COLO668 (cell line): ENCODE data around the gene SDHB.

ENCODE experiments used
- DNase-seq: peaks from one replicate; lab custom pipeline; 2025; ENCODE audit not compliant: unreplicated experiment; lab: John Stamatoyannopoulos, UW

Gene SDHB

DNA sequence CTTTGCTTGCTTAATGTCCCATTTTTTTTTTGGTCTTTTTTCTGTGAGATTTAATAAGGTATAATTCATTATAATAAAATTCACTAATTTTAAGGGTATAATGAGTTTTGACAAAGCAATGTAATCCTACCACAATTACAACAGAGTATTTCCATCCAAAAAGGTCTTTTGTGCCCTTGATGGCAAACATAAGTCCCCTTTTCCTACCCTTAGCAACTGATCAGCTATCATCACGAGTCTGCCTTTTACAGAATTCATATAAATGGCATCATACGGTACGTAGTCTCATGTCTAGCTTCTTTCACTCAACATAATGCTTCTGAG is 7.5 kb downstream of the SDHB start:
- DNase-seq = no peak

DNA sequence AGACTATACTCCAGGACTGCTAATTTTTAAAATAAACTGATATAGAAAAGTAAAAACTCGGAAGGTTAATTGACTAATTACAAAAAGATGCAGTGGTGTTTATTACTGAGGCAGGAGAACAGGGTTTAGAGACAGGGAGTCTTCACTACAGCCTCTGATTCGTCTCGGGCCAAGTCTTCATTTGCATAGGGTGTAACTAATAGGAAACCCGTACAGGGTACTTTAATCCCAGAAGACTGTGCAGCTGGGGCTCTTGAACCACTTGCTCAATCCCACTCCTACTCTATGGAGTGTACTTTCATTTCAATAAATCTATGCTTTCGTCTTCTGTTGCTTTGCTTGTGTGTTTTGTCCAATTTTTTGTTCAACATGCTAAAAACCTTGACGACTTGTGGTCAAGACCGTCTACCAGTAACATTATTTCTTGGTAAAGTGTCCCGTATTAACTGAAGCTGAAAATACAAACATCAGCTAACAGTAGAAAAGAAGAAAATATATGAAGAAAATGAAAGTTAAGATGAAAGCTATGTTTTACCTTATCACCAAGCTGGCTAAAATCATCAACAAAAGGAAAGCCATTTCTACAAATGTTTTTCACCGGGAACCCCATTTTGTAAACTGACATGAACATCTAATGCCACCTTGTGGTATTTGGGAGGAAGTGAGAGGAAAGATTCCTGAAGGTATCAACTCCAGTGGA is 8.0 kb downstream of the SDHB start:
- DNase-seq = no peak

DNA sequence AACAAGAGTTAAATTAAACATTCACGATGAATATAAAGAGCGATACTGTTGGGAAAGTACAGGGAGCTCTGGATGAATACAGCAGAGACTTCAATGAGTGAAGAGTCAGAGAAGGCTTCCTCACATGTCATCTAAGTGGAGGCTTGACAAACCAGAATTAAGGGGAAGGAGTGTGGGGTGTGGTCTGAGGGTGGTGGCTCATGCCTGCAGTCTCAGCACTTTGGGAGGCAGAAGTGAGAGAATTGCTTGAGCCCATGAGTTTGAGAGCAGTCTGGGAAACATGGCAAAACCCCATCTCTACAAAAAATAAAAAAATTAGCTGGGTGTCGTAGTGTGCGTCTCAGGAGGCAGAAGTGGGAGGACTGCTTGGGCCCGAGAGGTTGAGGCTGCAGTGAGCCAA is 8.7 kb downstream of the SDHB start:
- no peak for DNase-seq

DNA sequence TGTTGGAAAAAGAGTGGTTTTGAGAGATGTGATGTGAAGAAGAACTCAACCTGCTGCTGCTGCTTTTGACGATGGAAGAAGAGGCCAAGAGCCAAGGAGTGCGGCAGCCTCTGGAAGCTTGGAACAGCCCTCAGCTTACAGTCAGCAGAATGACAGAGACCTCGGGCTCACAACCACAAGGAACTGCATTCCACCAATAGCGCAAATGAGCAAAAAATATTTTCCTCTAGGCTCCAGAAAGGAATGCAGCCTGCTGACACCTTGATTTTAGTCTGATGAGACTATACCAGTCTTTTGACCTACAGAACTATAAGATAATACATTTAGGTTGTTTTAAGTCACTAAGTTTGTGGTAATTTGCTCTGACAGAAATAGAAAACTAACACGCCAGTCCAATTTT is 10.2 kb downstream of the SDHB start:
- no peak for DNase-seq

DNA sequence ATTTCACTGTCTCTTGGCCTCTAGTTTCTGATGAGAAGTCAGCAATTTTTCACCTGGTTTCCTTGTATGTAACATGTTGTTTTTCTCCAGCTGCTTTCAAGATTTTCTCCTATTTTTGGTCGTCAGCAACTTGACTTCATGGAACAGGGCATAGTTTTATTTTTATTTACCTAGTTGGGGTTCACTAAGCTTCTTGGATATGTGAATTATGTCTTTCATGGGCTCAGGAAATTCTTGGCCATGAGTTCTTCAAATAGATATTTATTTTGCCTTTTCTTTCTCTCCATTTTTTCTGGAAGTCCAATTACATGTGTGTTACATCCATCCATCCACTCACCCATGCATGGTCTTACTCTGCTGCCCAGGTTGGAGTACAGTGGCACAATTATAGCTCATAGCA is 13.7 kb downstream of the SDHB start:
- no peak for DNase-seq

DNA sequence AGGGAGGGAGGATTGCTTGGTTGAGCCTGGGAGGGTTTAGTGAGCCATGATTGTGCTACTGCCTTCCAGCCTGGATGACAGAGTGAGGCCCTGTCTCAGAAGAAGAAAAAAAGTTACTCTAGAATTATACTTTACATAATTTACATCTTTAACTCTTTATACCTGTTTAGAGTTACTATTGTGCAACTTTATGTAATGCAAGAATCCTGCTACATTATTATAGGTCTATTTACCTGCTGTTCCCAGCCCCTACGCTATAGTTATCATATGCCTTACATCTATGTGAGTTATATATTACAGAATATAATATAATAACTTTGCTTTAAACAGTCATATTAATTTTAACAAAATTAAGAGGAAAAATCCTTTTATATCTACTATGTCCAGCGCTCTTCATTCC is 14.3 kb downstream of the SDHB start:
- DNase-seq = no peak

DNA sequence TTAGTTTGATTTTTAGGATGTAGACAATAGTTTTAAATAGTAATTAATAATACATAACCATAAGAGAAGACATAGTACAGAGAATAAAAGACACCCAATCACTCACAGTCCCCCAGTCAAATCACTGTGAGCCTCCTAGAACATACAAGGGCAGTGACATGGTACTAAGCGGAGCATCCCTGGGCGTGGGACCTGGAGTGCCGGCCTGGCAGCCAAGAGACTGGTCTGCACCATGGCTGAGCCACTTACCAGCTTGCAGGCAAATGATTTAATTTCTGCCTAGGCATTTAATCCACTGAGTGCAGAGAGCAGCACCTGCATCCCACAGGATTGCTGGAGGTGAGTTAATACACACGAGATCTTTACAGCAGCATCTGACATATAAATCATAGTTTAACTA is 20.4 kb downstream of the SDHB start:
- no peak for DNase-seq

DNA sequence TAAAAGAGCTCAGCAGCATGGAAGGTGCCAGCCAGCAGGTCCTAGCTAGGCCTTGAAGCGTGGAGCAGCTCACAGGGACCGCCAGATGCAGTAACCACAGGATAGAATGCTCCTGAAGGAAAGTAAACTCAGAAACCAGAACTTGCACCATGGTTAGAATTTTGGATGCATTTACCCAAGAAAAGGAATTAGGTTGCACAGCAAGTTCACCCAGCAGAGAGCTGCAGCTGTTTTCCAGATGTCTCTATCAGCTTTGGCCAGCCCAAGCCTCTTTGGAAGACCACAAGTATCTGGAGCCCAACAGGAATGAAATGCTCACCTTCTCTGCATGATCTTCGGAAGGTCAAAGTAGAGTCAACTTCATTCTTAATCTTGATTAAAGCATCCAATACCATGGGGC is 21.1 kb downstream of the SDHB start:
- DNase-seq = no peak

DNA sequence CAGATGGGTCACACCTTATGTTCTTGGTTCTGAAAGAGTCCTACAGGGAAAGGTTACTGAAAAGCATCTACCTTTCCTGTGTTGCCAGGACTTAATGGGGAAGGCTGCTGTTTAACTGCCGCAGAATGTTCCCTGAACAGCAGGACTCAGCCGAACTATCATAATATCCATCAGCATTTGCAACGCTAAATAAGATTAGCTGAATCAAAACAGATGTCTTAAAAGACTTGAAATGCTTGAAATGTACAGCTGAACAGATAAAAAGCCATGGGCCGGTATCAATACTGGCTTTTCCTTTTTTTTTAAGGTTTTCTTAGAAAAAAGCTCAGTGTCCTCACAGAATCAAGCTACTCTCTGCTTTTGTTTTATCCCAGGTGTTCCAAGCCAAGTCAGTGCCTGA is 22.4 kb downstream of the SDHB start:
- no peak for DNase-seq

DNA sequence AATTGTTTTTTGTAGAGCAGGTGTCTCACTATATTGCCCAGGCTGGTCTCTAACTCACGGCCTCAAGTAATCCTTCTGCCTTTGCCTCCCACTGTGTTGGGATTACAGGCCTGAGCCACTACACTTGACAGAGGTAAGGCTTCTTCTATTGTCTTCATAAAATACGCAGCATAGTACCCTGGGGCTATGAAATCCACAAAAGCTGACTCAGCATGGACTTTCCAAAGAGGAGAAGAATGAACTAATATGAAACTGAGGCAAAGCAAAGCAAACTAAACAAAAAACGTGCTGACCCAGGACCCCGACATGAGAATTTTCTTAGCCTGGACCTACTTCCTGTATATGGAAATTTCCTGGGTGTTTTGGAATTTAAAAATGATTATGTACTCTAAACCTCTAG is 23.6 kb downstream of the SDHB start:
- no peak for DNase-seq

DNA sequence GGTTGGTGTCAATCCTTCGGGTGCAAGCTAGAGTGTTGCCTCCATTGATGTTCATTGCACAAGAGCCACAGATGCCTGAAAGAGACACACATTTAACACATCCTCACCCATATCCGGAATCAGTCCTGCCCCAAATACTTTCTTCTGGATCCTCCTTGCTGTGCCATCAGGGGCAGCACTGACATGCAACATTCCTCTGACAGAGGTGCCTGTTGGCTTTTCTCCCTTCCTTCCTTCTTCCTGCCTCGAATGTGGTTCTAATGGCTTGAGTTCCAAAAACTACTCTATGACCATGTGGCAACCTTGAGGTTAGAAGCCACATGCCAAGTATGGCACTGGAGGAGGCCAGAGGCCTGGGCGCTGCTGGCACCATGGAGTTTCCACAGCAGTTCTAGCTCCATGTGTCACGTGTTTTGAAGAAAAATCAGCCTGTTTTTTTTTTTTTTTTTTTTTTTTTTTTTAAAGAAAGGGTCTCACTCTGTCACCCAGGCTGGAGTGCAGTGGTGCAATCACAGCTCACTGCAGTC is 25.1 kb downstream of the SDHB start:
- DNase-seq = no peak

DNA sequence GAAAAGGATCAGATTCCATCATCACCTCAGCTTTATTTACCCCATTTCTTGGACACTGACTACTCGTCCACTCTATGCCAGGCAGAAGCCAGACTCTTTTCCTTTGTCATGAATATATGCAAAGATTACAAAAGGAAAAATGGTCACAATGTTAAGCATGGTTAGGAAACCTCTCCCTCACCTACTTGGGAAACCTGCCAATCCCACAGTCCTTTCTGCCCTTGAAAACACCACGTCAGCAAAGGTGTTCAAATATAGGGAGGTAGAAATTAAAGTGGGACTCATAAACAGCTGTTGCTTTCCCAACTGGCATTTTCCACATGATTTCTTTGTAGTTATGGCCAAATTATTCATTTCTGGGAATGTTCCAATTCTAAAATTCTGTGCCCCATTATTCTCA is 25.9 kb downstream of the SDHB start:
- no peak for DNase-seq

DNA sequence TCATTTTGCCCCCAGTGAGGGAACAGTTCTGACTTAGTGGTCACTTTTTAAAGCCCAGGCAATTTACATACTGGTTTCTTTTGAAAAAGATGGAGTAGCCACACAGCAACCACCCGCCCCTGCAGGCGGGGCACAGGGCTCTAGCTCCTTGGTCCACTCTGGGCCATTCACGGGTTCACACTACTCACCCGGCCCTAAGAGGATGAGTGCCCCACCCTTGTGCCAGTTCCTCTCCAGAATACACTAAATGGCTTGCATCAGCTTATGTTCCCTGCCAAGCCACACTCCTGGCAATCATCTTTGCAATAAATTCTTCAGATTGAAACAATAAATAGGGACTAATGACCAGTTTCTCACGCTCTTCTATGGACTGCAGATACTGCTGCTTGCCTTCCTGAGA is 26.4 kb downstream of the SDHB start:
- no peak for DNase-seq

DNA sequence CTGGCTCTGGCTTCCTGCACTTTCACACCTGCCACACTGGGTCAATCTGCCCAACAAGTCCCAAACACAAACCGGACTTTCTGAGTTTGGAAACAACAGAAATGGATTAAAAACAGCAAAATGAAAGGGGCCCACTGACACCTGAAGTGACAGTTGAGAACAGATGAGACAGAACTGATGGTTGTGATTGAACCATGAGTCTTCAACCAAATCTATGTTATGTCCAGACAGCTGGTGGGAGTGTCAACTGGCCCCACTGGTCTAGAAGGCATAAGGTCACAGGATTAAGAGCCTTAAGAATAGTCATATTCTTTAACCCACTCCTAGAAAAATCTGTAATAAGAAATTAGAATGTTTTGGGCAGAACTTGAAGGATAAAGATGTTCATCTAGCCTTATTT is 29.1 kb downstream of the SDHB start:
- no peak for DNase-seq

DNA sequence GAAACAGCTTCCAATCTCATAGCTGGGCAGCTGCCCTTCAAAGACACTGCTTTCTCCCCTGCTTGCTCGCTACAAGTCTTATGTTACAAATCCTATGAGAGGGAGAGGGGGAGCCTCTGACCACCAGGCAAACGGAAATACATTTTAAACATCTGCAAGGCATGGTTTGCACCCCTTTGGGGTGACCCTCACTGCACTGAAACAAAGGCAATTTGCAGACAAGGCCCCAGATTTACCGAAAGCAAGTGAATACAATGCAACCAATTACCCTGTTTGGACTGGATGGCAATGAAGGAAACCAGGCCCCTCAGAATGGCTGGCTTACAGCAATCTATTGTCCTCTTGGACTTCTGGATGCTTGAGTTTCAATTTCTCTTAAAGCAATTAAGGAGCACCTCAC is 30.3 kb downstream of the SDHB start:
- no peak for DNase-seq

DNA sequence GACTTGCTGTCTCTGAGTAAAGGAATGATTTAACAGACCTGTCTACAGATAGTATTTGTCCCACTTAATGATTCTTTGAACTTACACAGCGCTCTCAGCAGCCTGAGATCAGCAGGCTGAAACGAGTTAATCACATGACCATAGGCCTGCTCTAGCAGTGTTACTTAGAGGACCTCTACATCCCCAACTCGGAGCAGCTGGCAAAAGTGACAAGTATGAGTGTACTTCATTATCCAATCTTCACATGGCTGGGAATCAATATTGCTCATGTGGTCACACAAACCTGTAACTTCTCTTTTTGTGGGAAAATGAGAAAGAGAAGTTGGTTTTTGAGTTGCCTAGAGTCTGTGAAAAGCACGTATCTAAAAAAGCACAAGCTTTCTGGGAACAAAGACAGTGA is 30.7 kb downstream of the SDHB start:
- DNase-seq = no peak

DNA sequence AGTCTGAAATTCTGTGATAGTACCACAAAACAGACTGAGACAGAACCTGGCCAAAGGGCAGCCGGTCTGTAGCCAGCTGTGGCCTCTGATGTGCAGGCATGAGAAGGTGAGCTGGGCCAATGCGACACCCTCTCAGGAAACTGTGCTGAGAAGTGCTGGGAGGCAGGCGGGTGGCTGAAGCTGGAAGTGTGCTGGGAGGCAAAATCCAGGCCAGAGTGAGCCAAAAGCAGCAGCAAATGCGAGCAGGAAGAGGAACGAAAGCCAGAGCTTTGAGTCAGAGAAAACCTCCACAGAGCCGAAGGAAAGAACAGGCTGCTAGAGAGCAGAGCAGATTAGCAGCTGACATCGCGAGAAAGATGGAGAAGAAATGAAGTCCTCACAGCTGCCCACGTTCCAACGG is 31.9 kb downstream of the SDHB start:
- no peak for DNase-seq

DNA sequence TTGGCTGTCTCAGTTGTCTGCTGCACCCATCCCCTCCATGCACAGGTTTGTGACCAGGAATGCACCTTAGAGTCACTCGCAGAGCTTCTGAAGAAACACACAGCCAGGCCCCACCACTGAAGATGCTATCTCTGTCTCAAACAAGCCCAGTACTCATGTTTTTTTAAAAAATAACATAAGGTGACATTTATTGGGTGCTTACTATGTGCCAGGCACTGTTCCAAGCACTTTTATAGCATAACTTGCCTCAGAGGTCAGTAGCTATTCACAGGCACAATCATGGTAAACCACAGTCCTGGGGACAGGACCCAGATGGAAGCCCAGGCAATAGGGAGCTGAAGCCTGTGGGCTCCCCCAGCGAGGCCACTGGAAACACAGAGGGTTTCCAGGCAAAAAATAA is 33.3 kb downstream of the SDHB start:
- DNase-seq = no peak

DNA sequence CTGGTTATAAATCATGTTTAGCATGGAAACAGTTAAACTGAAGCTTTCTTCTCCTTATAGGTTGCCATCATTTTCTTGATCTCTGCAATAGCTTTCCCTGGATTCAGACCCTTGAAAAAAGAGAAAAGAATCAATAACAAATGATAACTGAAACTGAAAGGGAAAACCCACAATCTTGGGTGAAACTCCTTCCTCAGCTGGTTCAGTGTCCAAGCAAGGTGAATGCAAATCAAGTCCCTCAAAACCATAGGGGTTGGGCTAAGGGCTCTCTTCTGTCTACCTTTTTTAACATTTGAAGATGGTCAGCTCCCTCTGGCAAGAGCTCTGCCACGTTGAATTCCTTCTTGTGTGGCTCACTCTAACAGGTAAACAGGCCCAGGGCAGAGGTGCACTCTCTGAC is 35.0 kb downstream of the SDHB start:
- DNase-seq = no peak

DNA sequence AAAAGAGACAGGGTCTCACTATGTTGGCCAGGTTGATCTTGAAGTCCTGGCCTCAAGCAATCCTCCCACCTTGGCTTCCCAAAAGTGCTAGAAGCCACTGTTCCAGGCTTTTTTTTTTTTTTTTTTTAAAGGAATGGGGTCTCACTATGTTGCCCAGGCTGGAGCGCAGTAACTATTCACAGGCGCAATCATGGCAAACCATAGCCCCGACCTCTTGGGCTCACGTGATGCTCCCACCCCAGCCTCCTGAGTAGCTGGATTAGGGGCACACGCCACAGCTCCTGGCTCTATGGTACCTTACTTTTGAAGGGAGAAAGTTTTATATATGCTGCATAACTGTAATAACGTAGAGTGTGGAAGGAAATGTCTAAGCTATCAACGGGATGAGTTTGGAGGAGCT is 36.4 kb downstream of the SDHB start:
- no peak for DNase-seq

DNA sequence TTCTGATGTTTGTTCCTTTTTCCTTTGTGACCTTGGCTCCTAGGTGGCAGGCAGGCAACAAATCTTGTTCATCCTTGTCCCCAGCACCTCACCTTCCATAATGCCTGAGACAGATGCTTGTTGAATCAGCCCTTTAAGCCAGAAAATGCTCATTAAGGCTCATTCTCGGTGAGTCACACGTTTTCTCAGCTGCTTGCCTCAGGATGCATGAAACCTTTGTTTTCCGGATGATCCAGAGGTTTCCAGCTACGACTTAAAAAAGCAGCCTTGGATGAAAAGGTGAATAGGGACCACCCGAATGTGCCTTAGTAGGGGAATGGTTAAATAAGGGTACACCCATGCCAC is 37.5 kb downstream of the SDHB start:
- DNase-seq = no peak

DNA sequence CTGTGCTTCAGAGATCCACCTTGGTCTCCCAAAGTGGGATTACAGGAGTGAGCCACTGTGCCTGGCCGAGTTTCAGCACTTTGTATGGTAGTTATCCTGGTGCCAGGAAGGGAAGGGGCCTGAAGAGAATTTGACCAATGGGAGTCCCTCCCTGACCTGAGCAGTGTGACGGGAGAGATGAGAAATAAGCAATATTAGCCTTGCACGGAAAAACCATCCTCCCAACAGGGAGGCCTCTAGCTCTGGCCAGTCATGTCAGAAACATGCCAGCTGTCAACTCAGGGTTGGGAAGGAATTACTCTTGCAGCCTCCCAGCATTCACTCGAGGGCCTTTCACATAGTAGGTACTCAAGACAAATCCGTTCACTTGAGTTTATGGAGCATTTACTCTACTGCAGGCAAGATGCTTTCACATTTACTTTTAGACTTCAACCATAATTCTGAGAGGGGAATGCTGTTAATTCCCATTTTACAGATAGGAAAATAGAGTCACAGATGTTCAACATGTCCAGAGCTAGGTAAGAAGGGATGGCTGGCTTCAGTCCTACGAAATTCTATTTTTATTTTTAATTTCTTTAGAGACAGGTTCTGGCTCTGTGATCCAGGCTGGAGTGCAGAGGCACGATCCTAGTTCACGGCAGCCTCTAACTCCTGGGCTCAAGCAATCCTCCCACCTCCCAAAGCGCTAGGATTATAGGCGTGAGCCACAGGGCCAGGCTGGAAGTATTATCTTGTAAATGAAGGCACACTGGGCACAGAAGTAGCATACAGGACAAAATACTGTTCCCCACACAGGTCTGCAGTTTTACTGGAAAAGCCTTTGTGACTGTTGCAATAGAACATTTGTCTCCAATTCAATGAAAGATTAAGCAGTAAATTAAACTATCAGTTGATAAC is 38.9 kb downstream of the SDHB start:
- DNase-seq = no peak
